Fibroblast of the aortic adventitia (primary cell): Measurements from ENCODE around the gene DZIP1L. TPM values are rescaled to one million over a fixed set of nuclear protein-coding genes. Genes with fewer than 3 reads are reported as not detected.

Experiments used
- DNase-seq: peaks from one replicate; pipeline ENCODE4 v3.0.0-alpha.2; 2010; ENCODE audit warnings: low read depth
- H3K4me3 ChIP-seq: 2 replicates; pipeline ENCODE4 v1.5.1; 2011; ENCODE audit warnings: low read depth, mild to moderate bottlenecking, control low read depth, low read length, moderate library complexity
- total RNA-seq: library from RNA; depleted of rRNA; stranded (reverse); fragments of >200 nt; gene quantifications from 2 replicates; pipeline ENCODE4 v1.2.3, GENCODE V29; 2012; ENCODE audit warnings: low replicate concordance
- TF ChIP-seq, protein P1 (sequence below): IDR thresholded peaks from 2 replicates; pipeline ENCODE4 v1.5.1; 2011; ENCODE audit warnings: mild to moderate bottlenecking, low read length, control low read depth, inconsistent platforms; ENCODE audit not compliant: insufficient read depth

Gene DZIP1L
- total RNA-seq, 1 donor = 28.3 TPM

- peak; percentile 91 for DNase-seq
- TF ChIP-seq, protein P1, sequence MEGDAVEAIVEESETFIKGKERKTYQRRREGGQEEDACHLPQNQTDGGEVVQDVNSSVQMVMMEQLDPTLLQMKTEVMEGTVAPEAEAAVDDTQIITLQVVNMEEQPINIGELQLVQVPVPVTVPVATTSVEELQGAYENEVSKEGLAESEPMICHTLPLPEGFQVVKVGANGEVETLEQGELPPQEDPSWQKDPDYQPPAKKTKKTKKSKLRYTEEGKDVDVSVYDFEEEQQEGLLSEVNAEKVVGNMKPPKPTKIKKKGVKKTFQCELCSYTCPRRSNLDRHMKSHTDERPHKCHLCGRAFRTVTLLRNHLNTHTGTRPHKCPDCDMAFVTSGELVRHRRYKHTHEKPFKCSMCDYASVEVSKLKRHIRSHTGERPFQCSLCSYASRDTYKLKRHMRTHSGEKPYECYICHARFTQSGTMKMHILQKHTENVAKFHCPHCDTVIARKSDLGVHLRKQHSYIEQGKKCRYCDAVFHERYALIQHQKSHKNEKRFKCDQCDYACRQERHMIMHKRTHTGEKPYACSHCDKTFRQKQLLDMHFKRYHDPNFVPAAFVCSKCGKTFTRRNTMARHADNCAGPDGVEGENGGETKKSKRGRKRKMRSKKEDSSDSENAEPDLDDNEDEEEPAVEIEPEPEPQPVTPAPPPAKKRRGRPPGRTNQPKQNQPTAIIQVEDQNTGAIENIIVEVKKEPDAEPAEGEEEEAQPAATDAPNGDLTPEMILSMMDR = no peak
- peak overlapping the region; percentile 44 for H3K4me3 ChIP-seq
Observed at GRCh38 chr3:138082085-138082991, 33.1 kb downstream of the DZIP1L start.

DNA sequence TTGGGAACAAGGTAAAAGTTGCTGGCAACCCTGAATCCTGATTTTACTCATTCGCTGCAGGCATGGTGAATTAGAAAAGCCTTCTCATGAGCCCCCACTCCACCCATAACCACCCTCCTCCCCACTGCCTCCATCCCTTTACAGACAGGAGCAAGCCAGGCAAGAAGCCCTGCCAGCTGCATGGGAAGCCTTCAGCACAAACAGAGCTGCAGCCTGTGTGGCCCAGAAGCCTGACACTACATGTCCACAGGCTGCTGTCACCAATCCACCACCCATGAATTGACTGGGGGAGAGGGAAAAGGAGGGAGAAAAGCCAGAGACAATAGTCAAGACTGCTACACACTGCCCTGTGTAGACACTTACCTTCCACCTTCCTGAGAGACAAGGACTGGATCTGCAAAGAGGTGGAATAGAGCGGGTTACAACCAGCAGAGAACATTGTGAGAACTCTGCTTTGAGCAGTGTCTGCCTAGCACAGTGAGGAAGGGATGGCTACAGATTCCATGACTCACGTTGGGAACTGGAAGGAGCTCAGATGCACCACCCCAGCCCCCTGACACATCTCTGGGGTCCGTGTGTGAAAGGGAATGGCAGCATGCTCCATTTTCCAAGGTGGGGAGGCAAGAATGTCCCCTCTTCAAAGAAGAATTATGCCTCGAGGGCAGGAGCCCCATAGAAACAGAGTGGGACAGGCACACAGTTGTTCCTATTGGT is 33.9 kb downstream of the DZIP1L start:
- H3K4me3 ChIP-seq = peak overlapping the region; percentile 44
- TF ChIP-seq, protein P1 = no peak
- DNase-seq = peak; percentile 73

- TF ChIP-seq, protein P1 = no peak
- no peak for DNase-seq
Observed at GRCh38 chr3:138079901-138080300, 35.5 kb downstream of the DZIP1L start.

GRCh38 chr3:138078901-138079344 is 36.5 kb downstream of the DZIP1L start:
- DNase-seq = peak; percentile 90
- TF ChIP-seq, protein P1 = no peak
- H3K4me3 ChIP-seq = no peak overlapping the region

More at GRCh38 chr3:138079901-138080300, 35.5 kb downstream of the DZIP1L start:
- no peak overlapping the region for H3K4me3 ChIP-seq

GRCh38 chr3:138078096-138078495 is 37.3 kb downstream of the DZIP1L start:
- no peak overlapping the region for H3K4me3 ChIP-seq
- TF ChIP-seq, protein P1 = no peak
- DNase-seq = no peak

GRCh38 chr3:138072796-138073195 is 42.6 kb downstream of the DZIP1L start:
- H3K4me3 ChIP-seq = no peak overlapping the region
- TF ChIP-seq, protein P1 = no peak
- DNase-seq = no peak
